Peyer's patch (tissue), 4 donors: Measurements from ENCODE around the gene GATA6. TPM values are rescaled to one million over a fixed set of nuclear protein-coding genes. Genes with fewer than 3 reads are reported as not detected.
"Not testable (repeated sequence)": the region's sequence is repeated elsewhere in the genome, so short reads cannot be mapped to it uniquely, and the experiment has no call there.

ENCODE experiments used
- DNase-seq, 3 donors: peaks; one replicate each; pipeline ENCODE4 v3.0.0-alpha.2; 2017 to 2019
- H3K27ac ChIP-seq, 4 donors: fragments of 200-600 bp; sonication (generic); one replicate each; pipeline ENCODE4 v1.5.1; 2016 to 2019
- H3K27me3 ChIP-seq, 2 donors: fragments of 200-600 bp; sonication (generic); one replicate each; pipeline ENCODE4 v1.5.1; 2019
- H3K36me3 ChIP-seq, 3 donors: fragments of 200-600 bp; sonication (generic); one replicate each; pipeline ENCODE4 v1.5.1; 2016 to 2019
- H3K4me1 ChIP-seq, 4 donors: fragments of 200-600 bp; sonication (generic); one replicate each; pipeline ENCODE4 v1.5.1; 2016 to 2019
- H3K4me3 ChIP-seq, 4 donors: fragments of 200-600 bp; sonication (generic); 1 replicate in 3 of 4; 2 replicates in 1 of 4; pipeline ENCODE4 v1.5.1; 2016 to 2019; ENCODE audit warnings: mild to moderate bottlenecking in 1 of 4
- H3K9me3 ChIP-seq, 4 donors: fragments of 200-600 bp; sonication (generic); one replicate each; pipeline ENCODE4 v1.5.1; 2016 to 2019; ENCODE audit warnings: mild to moderate bottlenecking in 1 of 4
- CTCF ChIP-seq, 6 experiments: fragments of 450-650 bp in 4 of 6; fragments of 200-600 bp in 2 of 6; sonication (generic) in 1 of 6; IDR thresholded peaks; one replicate each; pipeline ENCODE4 v1.5.1; 2017 to 2019; ENCODE audit warnings: antibody characterized with exemption in 6 of 6, mild to moderate bottlenecking in 3 of 6, moderate library complexity in 1 of 6
- POLR2A ChIP-seq, 2 donors: fragments of 450-650 bp; IDR thresholded peaks; one replicate each; pipeline ENCODE4 v1.5.1; 2017; ENCODE audit warnings: antibody characterized with exemption in 2 of 2, mild to moderate bottlenecking in 2 of 2, moderate library complexity in 2 of 2
- total RNA-seq, 4 donors: library from RNA; depleted of rRNA; stranded (reverse); fragments of >200 nt; gene quantifications; one replicate each; pipeline ENCODE4 v1.1.0, GENCODE V29; 2016

The GATA6 gene
- total RNA-seq, 4 donors from 2014 or later: 24.8 to 127 (median 114) TPM

GRCh38 chr18:22214731-22215528 is 45.5 kb downstream of the GATA6 start:
- no peaks in the 10 kb centered on the region for H3K36me3 ChIP-seq
- H3K9me3 ChIP-seq: no peaks in the 10 kb centered on the region
- H3K27me3 ChIP-seq: no peaks in the 10 kb centered on the region
- no peak overlapping the region for H3K27ac ChIP-seq
- no peak for DNase-seq
- no peak for TF ChIP-seq POLR2A (IDR thresholded peaks at IDR 0.05)
- no peak for TF ChIP-seq CTCF (IDR thresholded peaks at IDR 0.05)
- H3K4me1 ChIP-seq: peaks cover 0 to 4% (median 0%) of the 10 kb centered on the region in 4 donors
- no peak overlapping the region for H3K4me3 ChIP-seq

GRCh38 chr18:22218835-22219234 is 49.4 kb downstream of the GATA6 start:
- H3K4me1 ChIP-seq: peaks cover 0 to 5% (median 2%) of the 10 kb centered on the region in 4 donors
- H3K36me3 ChIP-seq: no peaks in the 10 kb centered on the region
- no peaks in the 10 kb centered on the region for H3K9me3 ChIP-seq
- H3K27ac ChIP-seq: no peak overlapping the region
- no peaks in the 10 kb centered on the region for H3K27me3 ChIP-seq
- no peak for TF ChIP-seq CTCF (IDR thresholded peaks at IDR 0.05)
- no peak for TF ChIP-seq POLR2A (IDR thresholded peaks at IDR 0.05)
- H3K4me3 ChIP-seq: no peak overlapping the region
- no peak for DNase-seq

- DNase-seq: no peak
- Histone ChIP-seq H3K36me3 (no peaks in the 10 kb centered on the region), H3K27ac (no peak overlapping the region), H3K4me3 (no peak overlapping the region), H3K9me3 (no peaks in the 10 kb centered on the region), H3K4me1 (peaks cover 0 to 5% (median 2%) of the 10 kb centered on the region in 4 donors), H3K27me3 (no peaks in the 10 kb centered on the region)
- TF ChIP-seq POLR2A (IDR thresholded peaks at IDR 0.05): no peak
- TF ChIP-seq CTCF (IDR thresholded peaks at IDR 0.05): peak in 2 of 6 experiments; percentile 6 to 18
Observed at GRCh38 chr18:22219568-22220355, 50.4 kb downstream of the GATA6 start.

- H3K27ac ChIP-seq, H3K4me3 ChIP-seq, H3K9me3 ChIP-seq, DNase-seq, H3K4me1 ChIP-seq, H3K27me3 ChIP-seq, H3K36me3 ChIP-seq: not testable (repeated sequence)
Observed at GRCh38 chr18:22220585-22220984, 51.2 kb downstream of the GATA6 start.

GRCh38 chr18:22221350-22221749 is 52.0 kb downstream of the GATA6 start:
- H3K4me1 ChIP-seq: peaks cover 0 to 5% (median 2%) of the 10 kb centered on the region in 4 donors
- no peak for DNase-seq
- TF ChIP-seq CTCF (IDR thresholded peaks at IDR 0.05) (no peak), POLR2A (IDR thresholded peaks at IDR 0.05) (no peak)

More at GRCh38 chr18:22221350-22221749, 52.0 kb downstream of the GATA6 start:
- H3K9me3 ChIP-seq: no peaks in the 10 kb centered on the region
- H3K36me3 ChIP-seq: no peaks in the 10 kb centered on the region
- H3K4me3 ChIP-seq: no peak overlapping the region
- no peaks in the 10 kb centered on the region for H3K27me3 ChIP-seq
- no peak overlapping the region for H3K27ac ChIP-seq
